Mesodermal cell (in vitro differentiated cells): ENCODE results near the gene LRWD1.

Experiments used
- H3K27ac ChIP-seq: 2 replicates; pipeline ENCODE4 v1.7.0; 2013; ENCODE audit warnings: mild to moderate bottlenecking, low read depth, low read length, moderate library complexity; ENCODE audit not compliant: severe bottlenecking
- H3K36me3 ChIP-seq: 2 replicates; pipeline ENCODE4 v1.7.1; 2013; ENCODE audit warnings: mild to moderate bottlenecking, low read length, moderate library complexity; ENCODE audit not compliant: control insufficient read depth, insufficient read depth
- H3K4me1 ChIP-seq: one replicate; pipeline ENCODE4 v1.7.1; 2013; ENCODE audit warnings: mild to moderate bottlenecking, low read length; ENCODE audit not compliant: insufficient read depth, control insufficient read depth, poor library complexity, severe bottlenecking
- H3K4me3 ChIP-seq: 2 replicates; pipeline ENCODE4 v1.7.0; 2013; ENCODE audit warnings: low read length, control low read depth, mild to moderate bottlenecking; ENCODE audit not compliant: insufficient read depth, poor library complexity, severe bottlenecking; ENCODE audit errors: extremely low read depth
- H3K9me3 ChIP-seq: 2 replicates; pipeline ENCODE4 v1.7.1; 2013; ENCODE audit warnings: mild to moderate bottlenecking, low read length, moderate library complexity; ENCODE audit not compliant: control insufficient read depth
- WGBS, 2 experiments: methylation state at CpG; one replicate each; pipeline ENCODE4 v1.1.5; 2013; ENCODE audit warnings: missing lambda C conversion rate in 2 of 2; ENCODE audit not compliant: insufficient coverage in 2 of 2; 5-methylcytosine and 5-hydroxymethylcytosine counted together

The LRWD1 gene

GRCh38 chr7:102456327-102456726 is 8.5 kb upstream of the LRWD1 start:
- H3K4me3 ChIP-seq: no peak overlapping the region
- no peaks in the 10 kb centered on the region for H3K9me3 ChIP-seq
- H3K36me3 ChIP-seq: peaks cover 46% of the 10 kb centered on the region
- 88 to 100% methylated on average over 2 to 4 of the region's 10 CpGs for WGBS, 2 experiments
- peak overlapping the region; percentile 10 for H3K27ac ChIP-seq
- peaks cover 12% of the 10 kb centered on the region for H3K4me1 ChIP-seq

DNA sequence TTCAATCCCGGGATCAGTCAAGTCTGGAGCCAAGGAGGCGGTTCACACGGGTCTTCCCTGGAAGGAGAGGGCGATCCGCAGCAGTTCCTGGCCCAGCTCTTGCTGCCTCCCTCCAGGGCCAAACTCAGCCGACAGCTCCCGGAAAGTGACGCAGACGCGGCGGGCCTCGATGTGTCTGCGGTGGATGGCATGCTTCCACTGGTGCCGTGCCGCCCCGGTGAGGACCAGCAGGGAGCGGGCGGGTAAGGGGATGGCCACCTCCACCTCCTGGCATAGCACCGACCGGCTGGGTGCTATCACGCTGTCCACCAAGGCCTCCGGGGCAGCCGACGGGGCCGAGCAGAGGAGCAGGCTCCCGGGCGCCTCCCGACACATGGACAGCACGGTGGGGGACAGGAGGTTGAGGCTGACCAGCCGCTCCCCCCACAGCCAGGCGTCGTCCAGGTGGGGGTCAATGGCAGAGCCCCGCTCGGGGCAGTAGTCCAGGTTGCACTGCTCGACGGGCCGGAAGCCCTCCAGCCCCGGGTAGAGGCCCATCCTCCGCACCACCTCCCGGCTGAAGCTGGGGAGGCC is 7.3 kb upstream of the LRWD1 start:
- H3K4me1 ChIP-seq: peaks cover 8% of the 10 kb centered on the region
- peaks cover 53% of the 10 kb centered on the region for H3K36me3 ChIP-seq
- WGBS, 2 experiments: 97% methylated on average over 39 to 40 of the region's 40 CpGs
- H3K27ac ChIP-seq: no peak overlapping the region
- H3K4me3 ChIP-seq: no peak overlapping the region
- H3K9me3 ChIP-seq: no peaks in the 10 kb centered on the region

DNA sequence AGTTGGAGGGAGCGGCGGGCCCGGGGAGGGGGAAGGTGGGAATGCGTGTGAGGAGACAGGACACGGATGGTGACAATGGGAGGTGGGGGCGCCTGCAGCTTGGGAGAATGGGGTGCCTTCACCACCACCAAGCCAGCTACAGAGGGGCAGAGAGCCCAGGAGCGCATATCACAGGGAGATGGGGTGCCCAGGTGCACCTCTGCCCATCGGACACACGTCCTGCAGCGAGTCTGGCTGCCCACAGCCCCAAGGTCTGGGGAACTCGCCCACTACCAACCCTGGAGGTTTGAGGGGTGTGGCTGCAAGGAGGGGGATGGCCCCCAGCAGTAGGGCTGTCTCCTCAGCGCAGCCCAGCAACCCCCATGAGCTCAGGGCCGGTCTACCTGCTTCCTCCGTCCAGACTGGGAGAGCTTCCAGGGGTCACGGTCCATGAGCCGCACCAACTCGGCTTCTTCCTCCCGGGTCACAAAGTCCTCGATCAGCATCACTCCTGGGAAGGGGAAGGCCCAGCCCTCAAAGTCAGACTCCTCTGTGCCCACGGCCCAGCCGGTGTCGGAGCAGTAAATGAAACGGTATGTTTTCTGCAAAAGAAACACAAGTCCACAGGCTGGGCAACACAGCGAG is 5.5 kb upstream of the LRWD1 start:
- Histone ChIP-seq H3K9me3 (no peaks in the 10 kb centered on the region), H3K36me3 (peaks cover 53% of the 10 kb centered on the region), H3K27ac (no peak overlapping the region), H3K4me1 (peaks cover 13% of the 10 kb centered on the region), H3K4me3 (no peak overlapping the region)
- whole genome bisulfite sequencing, 2 experiments: 97 to 99% methylated on average over 17 to 19 of the region's 24 CpGs

GRCh38 chr7:102460467-102460866 is 4.3 kb upstream of the LRWD1 start:
- H3K4me3 ChIP-seq: no peak overlapping the region
- H3K9me3 ChIP-seq: no peaks in the 10 kb centered on the region
- H3K36me3 ChIP-seq: peaks cover 50% of the 10 kb centered on the region
- H3K27ac ChIP-seq: no peak overlapping the region
- H3K4me1 ChIP-seq: peaks cover 13% of the 10 kb centered on the region
- 98 to 100% methylated on average over 4 to 5 of the region's 8 CpGs for WGBS, 2 experiments

- peak overlapping the region; percentile 73 for H3K27ac ChIP-seq
- H3K9me3 ChIP-seq: no peaks in the 10 kb centered on the region
- peaks cover 20% of the 10 kb centered on the region for H3K36me3 ChIP-seq
- H3K4me1 ChIP-seq: peaks cover 5% of the 10 kb centered on the region
- WGBS, 2 experiments: 17 to 19% methylated on average over 22 to 23 of the region's 24 CpGs
- peak overlapping the region; percentile 93 for H3K4me3 ChIP-seq
Measured at GRCh38 chr7:102463841-102464576, 775 bp upstream of the LRWD1 start.

GRCh38 chr7:102466097-102466496 is 1.3 kb downstream of the LRWD1 start:
- 83 to 96% methylated on average over 1 to 4 of the region's 7 CpGs for WGBS, 2 experiments
- H3K4me3 ChIP-seq: peak overlapping the region; percentile 93
- H3K27ac ChIP-seq: no peak overlapping the region
- H3K9me3 ChIP-seq: no peaks in the 10 kb centered on the region
- H3K36me3 ChIP-seq: peaks cover 17% of the 10 kb centered on the region
- peaks cover 5% of the 10 kb centered on the region for H3K4me1 ChIP-seq

DNA sequence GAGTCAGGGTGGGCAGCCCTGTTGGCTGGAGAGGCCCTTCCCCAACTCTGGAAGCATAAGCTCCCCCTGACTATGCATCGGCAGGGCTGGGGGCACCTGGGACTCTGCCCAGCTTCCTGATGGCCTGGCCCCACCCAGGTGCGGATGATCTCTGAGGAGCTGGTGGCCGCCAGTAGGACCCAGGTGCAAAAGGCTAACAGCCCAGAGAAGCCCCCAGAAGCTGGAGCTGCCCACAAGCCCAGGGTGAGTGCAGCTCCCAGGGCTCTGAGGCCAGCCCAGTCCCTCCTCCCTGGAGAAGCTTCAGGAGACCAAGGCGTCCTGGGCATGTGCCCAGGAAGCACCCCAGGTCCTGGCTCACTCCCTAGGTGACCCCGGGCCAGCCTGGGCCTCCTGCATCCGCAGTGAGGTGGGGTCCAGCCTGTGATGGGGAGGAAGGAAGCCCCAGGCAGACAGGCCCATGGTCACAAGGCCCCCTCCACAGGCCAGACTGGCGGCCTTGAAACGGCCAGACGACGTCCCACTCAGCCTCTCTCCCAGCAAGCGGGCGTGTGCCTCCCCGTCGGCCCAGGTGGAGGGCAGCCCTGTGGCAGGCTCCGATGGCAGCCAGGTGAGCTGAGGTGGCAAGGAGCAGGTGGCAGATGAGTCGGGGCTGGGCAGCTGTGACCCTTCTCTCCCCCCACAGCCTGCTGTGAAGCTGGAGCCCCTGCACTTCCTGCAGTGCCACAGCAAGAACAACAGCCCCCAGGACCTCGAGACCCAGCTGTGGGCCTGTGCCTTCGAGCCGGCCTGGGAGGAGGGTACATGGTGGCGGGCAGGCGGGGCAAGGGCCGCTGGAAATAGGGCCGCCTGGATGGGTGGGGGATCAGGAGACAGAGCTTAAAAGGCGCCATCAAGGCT is 3.0 kb downstream of the LRWD1 start:
- Histone ChIP-seq H3K27ac (no peak overlapping the region), H3K36me3 (peaks cover 20% of the 10 kb centered on the region), H3K4me1 (peaks cover 5% of the 10 kb centered on the region), H3K4me3 (no peak overlapping the region), H3K9me3 (no peaks in the 10 kb centered on the region)
- WGBS, 2 experiments: 92 to 93% methylated on average over 19 to 24 of the region's 24 CpGs

DNA sequence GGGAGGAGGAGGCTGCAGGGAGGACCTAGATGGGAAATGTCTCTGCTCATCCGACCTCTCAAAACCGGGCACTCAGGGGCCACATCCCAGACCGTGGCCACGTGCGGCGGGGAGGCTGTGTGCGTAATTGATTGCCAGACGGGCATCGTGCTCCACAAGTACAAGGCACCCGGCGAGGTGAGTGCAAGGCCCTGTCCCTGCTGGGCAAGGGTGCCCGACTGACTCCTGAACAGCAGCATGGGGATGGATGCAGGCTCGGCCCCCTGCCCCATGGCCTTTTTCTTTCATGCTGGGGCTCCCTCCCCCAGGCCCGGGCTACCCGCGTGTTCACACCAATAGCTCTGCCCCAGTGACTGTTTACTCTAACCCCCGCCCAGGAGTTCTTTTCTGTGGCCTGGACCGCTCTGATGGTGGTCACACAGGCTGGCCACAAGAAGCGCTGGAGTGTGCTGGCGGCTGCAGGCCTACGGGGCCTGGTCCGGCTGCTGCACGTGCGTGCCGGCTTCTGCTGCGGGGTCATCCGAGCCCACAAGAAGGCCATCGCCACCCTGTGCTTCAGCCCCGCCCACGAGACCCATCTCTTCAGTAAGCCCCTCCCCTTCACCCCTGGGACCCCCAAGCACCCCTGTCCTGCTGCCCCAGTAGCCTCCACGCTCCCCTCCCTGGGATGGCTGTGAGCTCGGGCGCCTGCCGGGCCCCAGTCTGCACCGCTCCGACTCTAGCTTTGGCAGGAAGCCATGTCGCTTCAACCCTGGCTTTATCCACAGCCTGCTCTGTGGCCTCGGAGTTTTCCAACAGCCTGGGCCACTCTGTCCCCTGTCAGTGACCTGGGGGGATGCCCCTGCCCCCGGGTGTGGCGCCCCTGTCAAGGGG is 3.9 kb downstream of the LRWD1 start:
- H3K9me3 ChIP-seq: no peaks in the 10 kb centered on the region
- no peak overlapping the region for H3K27ac ChIP-seq
- WGBS, 2 experiments: 92 to 93% methylated on average over 27 to 40 of the region's 40 CpGs
- peaks cover 4% of the 10 kb centered on the region for H3K4me1 ChIP-seq
- H3K4me3 ChIP-seq: no peak overlapping the region
- peaks cover 28% of the 10 kb centered on the region for H3K36me3 ChIP-seq

DNA sequence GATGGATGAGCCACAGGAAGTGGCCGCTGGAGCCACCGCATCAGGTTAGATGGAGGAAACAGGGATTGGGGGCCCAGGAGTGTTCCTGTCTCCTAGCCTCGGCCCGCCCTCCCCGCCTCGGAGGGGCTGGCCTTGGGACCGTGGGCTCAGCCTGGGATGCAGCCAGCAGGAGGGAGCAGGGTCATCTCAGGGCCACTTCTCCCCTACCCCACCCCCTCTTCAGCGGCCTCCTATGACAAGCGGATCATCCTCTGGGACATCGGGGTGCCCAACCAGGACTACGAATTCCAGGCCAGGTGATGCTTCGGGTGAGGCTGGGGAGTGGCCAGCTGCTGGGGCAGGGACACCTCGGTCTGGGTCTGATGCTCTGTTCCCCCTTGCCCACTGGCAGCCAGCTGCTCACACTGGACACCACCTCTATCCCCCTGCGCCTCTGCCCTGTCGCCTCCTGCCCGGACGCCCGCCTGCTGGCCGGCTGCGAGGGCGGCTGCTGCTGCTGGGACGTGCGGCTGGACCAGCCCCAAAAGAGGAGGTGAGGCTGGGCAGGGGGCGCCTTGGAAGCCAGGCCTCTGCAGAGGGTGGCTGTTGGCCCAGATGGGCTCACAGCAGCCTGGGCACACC is 4.7 kb downstream of the LRWD1 start:
- WGBS, 2 experiments: 93 to 97% methylated on average over 19 to 24 of the region's 24 CpGs
- H3K36me3 ChIP-seq: peaks cover 31% of the 10 kb centered on the region
- H3K4me1 ChIP-seq: no peaks in the 10 kb centered on the region
- H3K9me3 ChIP-seq: no peaks in the 10 kb centered on the region
- no peak overlapping the region for H3K27ac ChIP-seq
- no peak overlapping the region for H3K4me3 ChIP-seq
